Activated T-helper 2 cell treated with anti-CD3 and anti-CD28 coated beads, Interferon-gamma antibody, Interleukin-2, Interleukin-4, amounts not matched to agents 10 μg/mL and 5 μg/mL and 100 μg/mL, durations not matched to agents 14 hours and 24 hours and 36 hours (primary cell): Measurements from ENCODE around the gene WDR17. TPM values are rescaled to one million over a fixed set of nuclear protein-coding genes. Genes with fewer than 3 reads are reported as not detected.
A peak's percentile ranks its signal among the peaks of the same experiment; 100 is the strongest.

Source experiments
- DNase-seq: peaks from one replicate; pipeline ENCODE4 v3.0.0; 2021; ENCODE audit warnings: low spot score
- H3K27ac Mint-ChIP-seq: one replicate; pipeline ENCODE4 v1.8.0; 2021; ENCODE audit warnings: mixed read lengths
- H3K27me3 Mint-ChIP-seq: one replicate; pipeline ENCODE4 v1.8.0; 2021; ENCODE audit warnings: low read depth, mixed read lengths
- H3K36me3 Mint-ChIP-seq: one replicate; pipeline ENCODE4 v1.8.0; 2021; ENCODE audit warnings: low read depth, mixed read lengths
- H3K4me1 Mint-ChIP-seq: one replicate; pipeline ENCODE4 v1.8.0; 2021; ENCODE audit warnings: low read depth, mixed read lengths
- H3K4me3 Mint-ChIP-seq: one replicate; pipeline ENCODE4 v1.8.0; 2021; ENCODE audit warnings: low read depth, mild to moderate bottlenecking, moderate library complexity, mixed read lengths
- H3K9me3 Mint-ChIP-seq: one replicate; pipeline ENCODE4 v1.8.0; 2021; ENCODE audit warnings: mixed read lengths
- intact Hi-C: fragments of 100-400 bp; cut with micrococcal nuclease; formaldehyde crosslinking; loops from one replicate; pipeline ENCODE4 v1.15.1; 2023
- total RNA-seq: library from RNA; stranded (reverse); gene quantifications from 2 replicates; pipeline ENCODE4 v1.2.3, GENCODE V29; 2022

The WDR17 gene
- 1.0 and 1.4 TPM in 2 replicates for total RNA-seq

- Mint-ChIP-seq H3K27me3 (peaks cover 23% of the 10 kb centered on the region), H3K4me1 (peaks cover 11% of the 10 kb centered on the region), H3K27ac (no peak within 1 kb of the TSS), H3K4me3 (peak within 1 kb of the TSS; percentile 82), H3K36me3 (no peaks in the 10 kb centered on the region), H3K9me3 (no peaks in the 10 kb centered on the region)
- intact Hi-C loops = loop anchor here (2.0 to 5.0 kb wide), 2 partner anchors 129 to 257 kb away; partner anchors contain the start of gene SPATA4
- peak; percentile 73 for DNase-seq
These were observed at the start of gene WDR17 for GRCh38 chr4:176065435-176066291. TSS of gene WDR17 (plus strand) at chr4:176065841. CDS start at chr4:176111581, 45,740 bp downstream.

DNA sequence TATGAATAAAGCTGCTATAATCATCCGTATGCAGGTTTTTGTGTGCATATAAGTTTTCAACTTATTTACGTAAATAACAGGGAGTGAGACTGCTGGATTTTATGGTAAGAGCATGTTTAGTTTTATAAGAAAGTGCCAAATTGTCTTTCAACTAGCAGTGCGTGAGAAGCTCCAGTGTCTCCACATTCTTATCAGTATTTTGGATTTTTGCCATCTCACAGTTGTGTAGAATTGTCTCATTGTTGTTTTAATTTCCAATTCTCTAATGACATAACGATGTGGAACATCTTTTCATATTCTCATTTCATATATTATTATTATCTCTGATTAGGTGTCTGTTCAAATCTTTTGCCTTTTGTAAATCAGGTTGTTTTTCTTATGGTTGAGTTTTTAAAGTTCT lies 49.0 kb upstream of the WDR17 start:
- intact Hi-C loops = no loop called here
- no peak for DNase-seq
- Mint-ChIP-seq H3K9me3 (no peaks in the 10 kb centered on the region), H3K4me1 (no peaks in the 10 kb centered on the region), H3K27ac (no peak overlapping the region), H3K4me3 (no peak overlapping the region), H3K27me3 (no peaks in the 10 kb centered on the region), H3K36me3 (no peaks in the 10 kb centered on the region)

DNA sequence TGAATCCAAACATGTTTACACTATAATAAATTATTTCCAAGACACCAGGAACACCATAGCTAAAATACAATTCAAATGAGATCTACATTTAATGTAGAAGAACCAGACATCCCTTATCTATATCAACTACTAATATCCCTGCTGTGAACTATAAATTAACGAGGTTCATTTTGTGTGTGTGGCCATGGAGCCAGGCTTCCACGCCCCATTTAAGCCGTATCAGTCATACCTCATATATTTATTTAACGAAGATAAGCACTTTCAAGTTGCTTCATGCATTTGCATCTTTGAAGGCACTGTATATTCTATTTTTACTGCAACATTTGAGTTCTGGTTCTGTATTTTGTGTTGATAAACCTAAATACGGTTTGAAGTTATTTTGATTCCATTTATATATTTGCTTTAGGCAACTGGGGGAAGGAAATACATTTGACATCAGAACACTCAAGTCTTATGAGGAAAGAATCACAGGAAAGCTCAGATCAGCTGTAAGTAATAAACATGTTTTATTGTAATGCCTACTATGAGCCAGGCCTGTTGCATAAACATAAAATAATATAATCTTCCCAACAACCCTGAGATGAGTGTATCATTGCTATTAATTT lies 45.1 kb upstream of the WDR17 start:
- Mint-ChIP-seq H3K36me3 (no peaks in the 10 kb centered on the region), H3K9me3 (no peaks in the 10 kb centered on the region), H3K4me1 (no peaks in the 10 kb centered on the region), H3K4me3 (no peak overlapping the region), H3K27me3 (no peaks in the 10 kb centered on the region), H3K27ac (no peak overlapping the region)
- intact Hi-C loops = no loop called here
- DNase-seq = no peak

DNA sequence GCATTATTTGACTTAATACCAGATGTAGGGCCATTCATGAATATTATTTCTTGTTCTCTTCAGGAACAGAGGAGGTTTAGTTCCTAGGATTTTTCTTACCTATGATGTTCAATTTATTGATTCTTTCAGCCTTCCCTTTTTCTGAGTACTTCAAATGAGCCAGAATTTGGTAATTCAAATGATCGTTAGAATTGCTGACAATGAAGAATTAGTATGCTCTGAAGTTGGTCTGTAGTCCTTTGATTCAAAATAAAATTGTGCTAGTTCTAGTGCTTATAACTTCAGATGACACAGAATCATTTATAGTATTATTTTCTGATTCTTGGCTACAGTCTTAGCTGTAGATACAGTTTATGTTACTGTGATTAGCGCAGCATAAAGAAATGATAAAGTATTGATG lies 35.2 kb upstream of the WDR17 start:
- H3K36me3 Mint-ChIP-seq = no peaks in the 10 kb centered on the region
- H3K27me3 Mint-ChIP-seq = no peaks in the 10 kb centered on the region
- no peaks in the 10 kb centered on the region for H3K9me3 Mint-ChIP-seq
- no peaks in the 10 kb centered on the region for H3K4me1 Mint-ChIP-seq
- no peak overlapping the region for H3K27ac Mint-ChIP-seq
- DNase-seq = no peak
- no peak overlapping the region for H3K4me3 Mint-ChIP-seq
- intact Hi-C loops = no loop called here

DNA sequence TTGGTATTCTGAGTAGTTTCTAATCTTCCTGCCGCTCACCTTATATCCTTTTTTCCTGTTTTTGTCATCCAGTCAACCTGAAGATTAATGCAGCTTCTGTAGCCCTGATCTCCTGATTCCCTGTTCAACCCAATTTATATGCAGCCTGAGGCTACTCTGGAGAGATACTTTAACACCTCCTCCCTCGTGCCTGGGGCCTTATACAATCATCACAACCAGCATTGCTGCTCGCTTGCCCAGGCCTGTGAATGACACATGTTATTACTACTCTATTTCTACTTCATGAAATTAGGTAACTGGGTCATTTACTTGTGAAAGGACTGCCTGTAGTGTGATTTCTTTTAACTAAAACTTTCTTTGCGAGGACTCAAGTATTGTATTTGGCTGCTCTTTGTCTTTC lies 33.7 kb upstream of the WDR17 start:
- no peaks in the 10 kb centered on the region for H3K27me3 Mint-ChIP-seq
- no peaks in the 10 kb centered on the region for H3K36me3 Mint-ChIP-seq
- no peak overlapping the region for H3K4me3 Mint-ChIP-seq
- no peak for DNase-seq
- no peak overlapping the region for H3K27ac Mint-ChIP-seq
- H3K9me3 Mint-ChIP-seq = no peaks in the 10 kb centered on the region
- intact Hi-C loops = no loop called here
- H3K4me1 Mint-ChIP-seq = no peaks in the 10 kb centered on the region

DNA sequence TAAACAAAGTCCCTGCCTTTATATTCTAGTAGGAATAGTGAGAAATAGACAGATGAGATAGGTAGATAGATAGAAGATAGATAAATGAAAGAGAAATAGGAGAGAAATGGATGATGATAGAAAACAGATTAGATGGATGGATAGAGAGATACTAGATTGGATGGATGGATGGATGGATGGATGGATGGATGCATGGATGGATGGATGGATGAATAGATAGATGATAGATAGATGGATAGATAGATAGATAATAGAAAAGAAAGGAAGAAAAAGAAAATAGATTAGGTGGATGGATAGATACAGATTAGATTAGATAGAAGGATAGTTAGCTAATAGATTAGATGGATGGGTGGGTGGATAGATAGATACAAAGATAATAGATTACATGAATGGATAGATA lies 33.2 kb upstream of the WDR17 start:
- intact Hi-C loops = no loop called here
- no peak overlapping the region for H3K4me3 Mint-ChIP-seq
- H3K4me1 Mint-ChIP-seq = no peaks in the 10 kb centered on the region
- H3K27me3 Mint-ChIP-seq = no peaks in the 10 kb centered on the region
- H3K9me3 Mint-ChIP-seq = no peaks in the 10 kb centered on the region
- no peak overlapping the region for H3K27ac Mint-ChIP-seq
- no peak for DNase-seq
- no peaks in the 10 kb centered on the region for H3K36me3 Mint-ChIP-seq

DNA sequence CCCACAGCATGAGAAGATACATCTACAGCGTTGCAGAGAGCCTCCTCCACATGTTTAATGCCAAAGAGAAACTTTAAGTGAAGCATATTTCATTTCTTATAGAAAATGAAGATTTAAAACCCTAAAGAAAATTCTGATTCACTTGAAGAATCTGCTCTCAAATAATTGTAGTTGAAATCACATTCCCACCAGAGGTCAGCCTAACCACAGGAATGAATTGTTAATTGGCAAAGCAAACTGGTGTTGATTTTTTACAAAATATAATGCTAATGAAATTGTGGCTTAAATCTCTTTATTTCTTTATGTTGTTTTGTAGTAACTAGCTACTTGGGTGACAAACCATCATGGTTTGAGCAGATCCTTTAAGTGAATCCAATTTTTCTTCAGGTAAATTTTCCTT lies 31.1 kb upstream of the WDR17 start:
- DNase-seq = no peak

GRCh38 chr4:176034936-176035335 lies 30.7 kb upstream of the WDR17 start:
- Mint-ChIP-seq H3K4me3 (no peak overlapping the region), H3K27ac (no peak overlapping the region), H3K27me3 (no peaks in the 10 kb centered on the region), H3K4me1 (no peaks in the 10 kb centered on the region), H3K9me3 (no peaks in the 10 kb centered on the region), H3K36me3 (no peaks in the 10 kb centered on the region)
- intact Hi-C loops = loop anchor here (1.0 kb wide), 1 partner anchor 305 kb away; no protein-coding TSS in a partner anchor
- no peak for DNase-seq

More for the DNA sequence above, 31.1 kb upstream of the WDR17 start:
- H3K36me3 Mint-ChIP-seq = no peaks in the 10 kb centered on the region
- H3K4me3 Mint-ChIP-seq = no peak overlapping the region
- no peaks in the 10 kb centered on the region for H3K4me1 Mint-ChIP-seq
- H3K27me3 Mint-ChIP-seq = no peaks in the 10 kb centered on the region
- H3K27ac Mint-ChIP-seq = no peak overlapping the region
- no peaks in the 10 kb centered on the region for H3K9me3 Mint-ChIP-seq
- intact Hi-C loops = loop anchor here (1.0 kb wide), 1 partner anchor 306 kb away; no protein-coding TSS in a partner anchor

DNA sequence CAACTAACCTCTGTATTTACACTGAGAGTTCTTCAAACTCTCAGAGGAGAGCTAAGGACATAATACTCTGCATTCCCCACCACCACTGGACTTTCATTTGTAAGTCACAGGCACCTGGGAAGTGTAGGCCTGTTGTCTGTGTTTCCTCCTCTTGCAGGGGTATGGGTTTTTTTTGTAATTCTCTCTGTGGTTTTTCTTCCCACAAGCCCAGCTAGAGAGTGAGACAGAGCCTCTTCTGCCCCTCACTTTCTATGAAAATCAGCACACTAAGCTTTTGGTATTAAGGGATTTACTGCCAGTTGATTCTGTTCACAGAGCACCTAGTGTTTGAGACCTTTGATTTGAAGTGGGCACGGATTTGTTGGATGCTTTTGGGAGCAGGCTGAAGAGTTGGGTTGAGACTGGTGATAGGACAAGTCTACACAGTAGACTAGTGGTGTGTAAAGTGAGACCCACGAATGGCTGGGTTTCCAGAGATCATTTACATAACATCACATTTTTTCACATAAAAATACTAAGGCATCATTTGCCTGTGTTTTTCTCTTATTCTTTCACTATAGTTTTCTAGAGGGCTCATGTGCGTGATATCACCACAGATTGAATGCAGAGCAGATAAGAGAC lies 28.9 kb upstream of the WDR17 start:
- H3K4me1 Mint-ChIP-seq = no peaks in the 10 kb centered on the region
- no peak for DNase-seq
- intact Hi-C loops = no loop called here

GRCh38 chr4:176038789-176039188 lies 26.9 kb upstream of the WDR17 start:
- H3K4me1 Mint-ChIP-seq = no peaks in the 10 kb centered on the region
- H3K9me3 Mint-ChIP-seq = no peaks in the 10 kb centered on the region
- H3K4me3 Mint-ChIP-seq = no peak overlapping the region
- DNase-seq = no peak
- intact Hi-C loops = no loop called here
- H3K36me3 Mint-ChIP-seq = no peaks in the 10 kb centered on the region
- H3K27me3 Mint-ChIP-seq = no peaks in the 10 kb centered on the region
- no peak overlapping the region for H3K27ac Mint-ChIP-seq

More for the DNA sequence above, 28.9 kb upstream of the WDR17 start:
- no peaks in the 10 kb centered on the region for H3K27me3 Mint-ChIP-seq
- no peak overlapping the region for H3K27ac Mint-ChIP-seq
- no peak overlapping the region for H3K4me3 Mint-ChIP-seq
- no peaks in the 10 kb centered on the region for H3K9me3 Mint-ChIP-seq
- no peaks in the 10 kb centered on the region for H3K36me3 Mint-ChIP-seq

DNA sequence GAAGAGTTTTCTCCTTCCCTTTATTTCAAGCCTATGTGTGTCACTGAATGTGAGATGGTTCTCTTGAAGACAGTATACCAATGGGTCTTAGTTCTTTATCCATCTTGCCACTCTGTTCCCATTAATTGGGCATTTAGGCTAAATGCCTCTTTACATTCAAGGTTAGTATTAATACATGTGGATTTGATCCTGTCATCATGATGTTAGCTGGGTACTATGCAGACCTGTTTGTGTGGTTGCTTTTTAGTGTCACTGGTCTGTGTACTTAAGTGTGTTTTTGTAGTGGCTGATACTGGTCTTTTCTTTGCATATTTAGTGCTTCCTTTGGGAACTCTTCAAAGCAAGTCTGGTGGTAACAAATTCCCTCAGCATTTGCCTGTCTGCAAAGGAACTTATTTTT lies 23.4 kb upstream of the WDR17 start:
- Mint-ChIP-seq H3K27ac (no peak overlapping the region), H3K4me1 (no peaks in the 10 kb centered on the region), H3K27me3 (no peaks in the 10 kb centered on the region), H3K36me3 (no peaks in the 10 kb centered on the region), H3K4me3 (no peak overlapping the region), H3K9me3 (no peaks in the 10 kb centered on the region)
- no peak for DNase-seq
- intact Hi-C loops = no loop called here

- Mint-ChIP-seq H3K27ac (no peak overlapping the region), H3K27me3 (peaks cover 2% of the 10 kb centered on the region), H3K4me1 (no peaks in the 10 kb centered on the region), H3K4me3 (no peak overlapping the region), H3K9me3 (no peaks in the 10 kb centered on the region), H3K36me3 (no peaks in the 10 kb centered on the region)
- intact Hi-C loops = no loop called here
- DNase-seq = no peak
These were observed 21.6 kb upstream of the WDR17 start for GRCh38 chr4:176043838-176044588.
